ENCODE results near the gene ADGRF3. TPM values are rescaled to one million over a fixed set of nuclear protein-coding genes. Genes with fewer than 3 reads are reported as not detected.
"Not testable (repeated sequence)": the region's sequence is repeated elsewhere in the genome, so short reads cannot be mapped to it uniquely, and the experiment has no call there.

ADGRF3 gene
- total RNA-seq, 1 donor from 2014 or later: 0.56 TPM

DNA sequence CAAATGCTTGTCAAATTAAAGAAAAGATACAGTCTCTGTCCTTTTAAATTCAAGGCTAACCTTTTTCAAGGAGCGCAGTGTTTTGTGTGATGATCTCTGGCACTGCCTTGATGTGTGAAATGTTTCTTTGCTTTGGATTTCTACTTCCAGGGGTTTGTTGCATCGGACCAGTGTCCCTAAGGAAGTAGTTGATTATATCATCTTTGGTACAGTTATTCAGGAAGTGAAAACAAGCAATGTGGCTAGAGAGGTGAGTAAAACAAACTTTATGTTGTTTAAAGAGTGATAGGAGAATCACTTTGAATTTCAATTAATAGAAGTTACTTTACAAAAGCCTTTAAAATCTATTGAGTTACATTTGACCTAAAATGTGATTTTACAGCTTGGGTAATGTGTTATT lies 73.1 kb downstream of the ADGRF3 start:
- Mint-ChIP-seq H3K4me1 (ENCODE audit: unreplicated experiment) (peaks cover 9% of the 10 kb centered on the region), H3K36me3 (ENCODE audit: unreplicated experiment) (peaks cover 25% of the 10 kb centered on the region), H3K27me3 (ENCODE audit: unreplicated experiment) (no peaks in the 10 kb centered on the region), H3K4me3 (ENCODE audit: unreplicated experiment) (no peak overlapping the region), H3K27ac (ENCODE audit: unreplicated experiment) (peak overlapping the region; percentile 83), H3K9me3 (ENCODE audit: unreplicated experiment) (no peaks in the 10 kb centered on the region)
- no peak for DNase-seq (ENCODE audit: extremely low spot score, unreplicated experiment)
- TF ChIP-seq, protein P1, sequence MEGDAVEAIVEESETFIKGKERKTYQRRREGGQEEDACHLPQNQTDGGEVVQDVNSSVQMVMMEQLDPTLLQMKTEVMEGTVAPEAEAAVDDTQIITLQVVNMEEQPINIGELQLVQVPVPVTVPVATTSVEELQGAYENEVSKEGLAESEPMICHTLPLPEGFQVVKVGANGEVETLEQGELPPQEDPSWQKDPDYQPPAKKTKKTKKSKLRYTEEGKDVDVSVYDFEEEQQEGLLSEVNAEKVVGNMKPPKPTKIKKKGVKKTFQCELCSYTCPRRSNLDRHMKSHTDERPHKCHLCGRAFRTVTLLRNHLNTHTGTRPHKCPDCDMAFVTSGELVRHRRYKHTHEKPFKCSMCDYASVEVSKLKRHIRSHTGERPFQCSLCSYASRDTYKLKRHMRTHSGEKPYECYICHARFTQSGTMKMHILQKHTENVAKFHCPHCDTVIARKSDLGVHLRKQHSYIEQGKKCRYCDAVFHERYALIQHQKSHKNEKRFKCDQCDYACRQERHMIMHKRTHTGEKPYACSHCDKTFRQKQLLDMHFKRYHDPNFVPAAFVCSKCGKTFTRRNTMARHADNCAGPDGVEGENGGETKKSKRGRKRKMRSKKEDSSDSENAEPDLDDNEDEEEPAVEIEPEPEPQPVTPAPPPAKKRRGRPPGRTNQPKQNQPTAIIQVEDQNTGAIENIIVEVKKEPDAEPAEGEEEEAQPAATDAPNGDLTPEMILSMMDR (IDR thresholded peaks at IDR 0.05): no peak

DNA sequence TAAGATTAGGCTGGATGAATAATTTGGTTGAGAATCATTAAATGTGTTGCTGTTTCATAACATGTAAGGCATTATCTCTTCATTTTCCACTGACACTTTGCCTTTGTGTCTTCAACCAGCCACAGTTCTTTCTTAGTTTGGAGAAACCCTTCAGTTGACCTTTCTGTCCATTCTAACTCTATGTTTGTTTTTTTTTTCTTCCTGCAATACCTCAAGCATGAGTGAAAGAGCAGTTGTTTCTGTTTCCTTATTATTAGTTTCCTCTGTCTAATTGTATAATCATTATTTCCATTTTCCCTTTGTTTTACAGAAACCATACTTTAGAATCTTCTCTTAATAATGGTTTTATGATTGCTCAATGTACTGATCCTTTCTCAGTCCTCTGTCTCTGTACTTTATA lies 76.2 kb downstream of the ADGRF3 start:
- DNase-seq (ENCODE audit: extremely low spot score, unreplicated experiment): no peak
- Mint-ChIP-seq H3K36me3 (ENCODE audit: unreplicated experiment) (peaks cover 21% of the 10 kb centered on the region), H3K4me3 (ENCODE audit: unreplicated experiment) (no peak overlapping the region), H3K9me3 (ENCODE audit: unreplicated experiment) (no peaks in the 10 kb centered on the region), H3K4me1 (ENCODE audit: unreplicated experiment) (peaks cover 9% of the 10 kb centered on the region), H3K27me3 (ENCODE audit: unreplicated experiment) (no peaks in the 10 kb centered on the region), H3K27ac (ENCODE audit: unreplicated experiment) (no peak overlapping the region)
- TF ChIP-seq, protein P1 (IDR thresholded peaks at IDR 0.05): no peak

DNA sequence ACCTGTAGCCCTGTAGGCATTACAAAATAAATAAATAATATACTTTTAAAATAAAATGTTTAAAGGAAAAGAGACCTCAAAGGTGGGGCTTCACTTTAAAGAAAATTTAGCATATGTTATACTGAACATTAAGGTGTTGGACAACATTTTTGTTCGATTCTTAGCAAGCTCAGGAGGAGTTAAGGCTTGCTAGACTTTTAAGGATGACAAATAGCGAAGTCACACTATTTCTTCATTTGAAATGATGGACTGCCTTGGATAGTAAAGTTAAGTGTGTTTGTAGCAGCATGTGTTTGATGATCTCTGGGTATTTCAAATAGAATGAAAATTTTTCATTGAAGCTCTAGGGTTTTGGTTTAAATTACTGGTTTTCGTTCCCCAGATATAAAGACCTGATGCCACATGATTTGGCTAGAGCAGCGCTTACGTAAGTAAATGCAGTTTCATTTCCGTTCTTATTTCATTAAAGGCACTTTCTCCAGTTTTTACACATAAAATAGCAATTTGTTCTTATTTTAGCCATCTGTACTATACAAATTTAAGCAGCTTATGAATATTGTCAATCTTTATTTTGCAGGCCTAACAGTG lies 76.9 kb downstream of the ADGRF3 start:
- Mint-ChIP-seq H3K27ac (ENCODE audit: unreplicated experiment) (no peak overlapping the region), H3K4me1 (ENCODE audit: unreplicated experiment) (peaks cover 9% of the 10 kb centered on the region), H3K4me3 (ENCODE audit: unreplicated experiment) (no peak overlapping the region), H3K9me3 (ENCODE audit: unreplicated experiment) (no peaks in the 10 kb centered on the region), H3K36me3 (ENCODE audit: unreplicated experiment) (peaks cover 21% of the 10 kb centered on the region), H3K27me3 (ENCODE audit: unreplicated experiment) (no peaks in the 10 kb centered on the region)
- TF ChIP-seq, protein P1 (IDR thresholded peaks at IDR 0.05): no peak
- no peak for DNase-seq (ENCODE audit: extremely low spot score, unreplicated experiment)

DNA sequence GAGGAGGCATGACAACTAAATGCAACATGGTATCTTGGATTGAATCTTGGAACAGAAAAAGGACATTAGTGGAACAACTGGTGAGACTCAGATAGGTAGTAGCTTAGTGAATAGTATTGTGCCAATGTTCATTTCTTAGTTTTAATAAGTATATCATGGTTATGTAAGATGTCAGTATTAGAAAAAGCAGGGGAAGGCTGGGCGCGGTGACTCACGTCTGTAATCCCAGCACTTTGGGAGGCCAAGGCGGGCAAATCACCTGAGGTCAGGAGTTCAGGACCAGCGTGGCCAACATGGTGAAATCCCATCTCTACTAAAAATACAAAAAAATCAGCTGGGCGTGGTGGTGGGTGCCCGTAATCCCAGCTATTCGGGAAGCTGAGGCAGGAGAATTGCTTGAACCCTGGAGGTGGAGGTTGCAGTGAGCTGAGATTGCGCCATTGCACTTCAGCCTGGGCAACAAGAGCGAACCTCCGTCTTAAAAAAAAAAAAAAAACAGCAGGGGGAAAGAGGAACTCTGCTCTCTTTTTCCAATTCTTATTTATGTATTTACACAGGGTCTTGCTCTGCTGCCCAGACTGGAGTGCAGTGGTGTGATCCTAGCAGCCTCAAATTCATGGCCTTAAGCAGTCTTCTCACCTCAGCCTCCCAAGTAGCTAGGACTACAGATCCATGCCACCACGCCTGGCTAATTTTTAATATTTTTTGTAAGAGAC lies 77.8 kb downstream of the ADGRF3 start:
- not testable (repeated sequence) for DNase-seq (ENCODE audit: extremely low spot score, unreplicated experiment); H3K9me3 Mint-ChIP-seq (ENCODE audit: unreplicated experiment); H3K4me3 Mint-ChIP-seq (ENCODE audit: unreplicated experiment); H3K27ac Mint-ChIP-seq (ENCODE audit: unreplicated experiment); H3K4me1 Mint-ChIP-seq (ENCODE audit: unreplicated experiment); H3K27me3 Mint-ChIP-seq (ENCODE audit: unreplicated experiment)
- peaks cover 23% of the 10 kb centered on the region for H3K36me3 Mint-ChIP-seq (ENCODE audit: unreplicated experiment)

DNA sequence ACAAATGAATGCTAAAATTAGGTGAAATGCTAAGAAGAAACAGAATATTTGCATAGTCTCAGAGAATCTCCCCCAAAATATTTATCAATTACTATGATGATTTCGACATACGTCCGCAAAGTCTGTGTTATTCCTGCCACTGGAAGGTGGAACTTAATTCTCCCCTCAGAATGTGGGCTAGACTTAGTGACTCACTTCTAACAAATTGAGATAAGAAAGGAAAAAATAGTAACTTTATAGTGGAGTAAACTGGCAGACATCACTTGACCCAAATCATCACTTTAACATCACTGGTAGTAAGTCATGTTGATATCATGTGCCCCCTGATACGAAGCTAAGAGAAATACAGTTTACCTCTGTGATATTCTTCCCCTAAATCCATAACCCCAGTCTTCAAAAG lies 78.4 kb downstream of the ADGRF3 start:
- Mint-ChIP-seq H3K4me3 (ENCODE audit: unreplicated experiment) (no peak overlapping the region), H3K27me3 (ENCODE audit: unreplicated experiment) (no peaks in the 10 kb centered on the region), H3K27ac (ENCODE audit: unreplicated experiment) (no peak overlapping the region), H3K36me3 (ENCODE audit: unreplicated experiment) (peaks cover 26% of the 10 kb centered on the region), H3K9me3 (ENCODE audit: unreplicated experiment) (no peaks in the 10 kb centered on the region), H3K4me1 (ENCODE audit: unreplicated experiment) (no peaks in the 10 kb centered on the region)
- TF ChIP-seq, protein P1 (IDR thresholded peaks at IDR 0.05): no peak
- no peak for DNase-seq (ENCODE audit: extremely low spot score, unreplicated experiment)

DNA sequence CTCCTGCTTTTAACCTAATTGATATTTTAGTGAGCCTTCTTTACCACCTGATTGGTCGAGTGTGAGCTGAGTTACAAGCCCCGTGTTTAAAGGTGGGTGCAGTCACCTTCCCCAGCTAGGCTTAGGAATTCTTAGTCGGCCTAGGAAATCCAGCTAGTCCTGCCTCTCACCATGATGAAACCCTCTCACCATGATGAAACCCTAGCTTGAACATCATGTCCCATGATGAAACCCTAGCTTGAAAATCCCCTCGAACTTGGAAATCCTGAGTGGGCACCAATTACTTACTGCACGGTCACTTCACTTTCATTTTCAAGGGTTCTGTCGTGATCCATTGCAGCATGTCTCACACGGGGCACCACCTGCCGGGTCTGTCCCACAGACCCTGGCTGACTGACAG lies 87.8 kb downstream of the ADGRF3 start:
- not testable (repeated sequence) for DNase-seq (ENCODE audit: extremely low spot score, unreplicated experiment); H3K9me3 Mint-ChIP-seq (ENCODE audit: unreplicated experiment); H3K27me3 Mint-ChIP-seq (ENCODE audit: unreplicated experiment); H3K4me1 Mint-ChIP-seq (ENCODE audit: unreplicated experiment); H3K4me3 Mint-ChIP-seq (ENCODE audit: unreplicated experiment); H3K27ac Mint-ChIP-seq (ENCODE audit: unreplicated experiment)
- peaks cover 20% of the 10 kb centered on the region for H3K36me3 Mint-ChIP-seq (ENCODE audit: unreplicated experiment)

All from osteocyte (in vitro differentiated cells).